SIG-M5 treated with dmso at 0.1 percent for 504 hours (cell line): Measurements from ENCODE around the gene DAZ2.
"Not testable (repeated sequence)": the region's sequence is repeated elsewhere in the genome, so short reads cannot be mapped to it uniquely, and the experiment has no call there.

Experiments used
- DNase-seq: peaks from one replicate; lab custom pipeline; 2025; ENCODE audit not compliant: unreplicated experiment; lab: John Stamatoyannopoulos, UW

Gene DAZ2, protein sequence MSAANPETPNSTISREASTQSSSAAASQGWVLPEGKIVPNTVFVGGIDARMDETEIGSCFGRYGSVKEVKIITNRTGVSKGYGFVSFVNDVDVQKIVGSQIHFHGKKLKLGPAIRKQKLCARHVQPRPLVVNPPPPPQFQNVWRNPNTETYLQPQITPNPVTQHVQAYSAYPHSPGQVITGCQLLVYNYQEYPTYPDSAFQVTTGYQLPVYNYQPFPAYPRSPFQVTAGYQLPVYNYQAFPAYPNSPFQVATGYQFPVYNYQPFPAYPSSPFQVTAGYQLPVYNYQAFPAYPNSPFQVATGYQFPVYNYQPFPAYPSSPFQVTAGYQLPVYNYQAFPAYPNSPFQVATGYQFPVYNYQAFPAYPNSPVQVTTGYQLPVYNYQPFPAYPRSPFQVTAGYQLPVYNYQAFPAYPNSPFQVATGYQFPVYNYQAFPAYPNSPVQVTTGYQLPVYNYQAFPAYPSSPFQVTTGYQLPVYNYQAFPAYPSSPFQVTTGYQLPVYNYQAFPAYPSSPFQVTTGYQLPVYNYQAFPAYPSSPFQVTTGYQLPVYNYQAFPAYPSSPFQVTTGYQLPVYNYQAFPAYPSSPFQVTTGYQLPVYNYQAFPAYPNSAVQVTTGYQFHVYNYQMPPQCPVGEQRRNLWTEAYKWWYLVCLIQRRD

DNA sequence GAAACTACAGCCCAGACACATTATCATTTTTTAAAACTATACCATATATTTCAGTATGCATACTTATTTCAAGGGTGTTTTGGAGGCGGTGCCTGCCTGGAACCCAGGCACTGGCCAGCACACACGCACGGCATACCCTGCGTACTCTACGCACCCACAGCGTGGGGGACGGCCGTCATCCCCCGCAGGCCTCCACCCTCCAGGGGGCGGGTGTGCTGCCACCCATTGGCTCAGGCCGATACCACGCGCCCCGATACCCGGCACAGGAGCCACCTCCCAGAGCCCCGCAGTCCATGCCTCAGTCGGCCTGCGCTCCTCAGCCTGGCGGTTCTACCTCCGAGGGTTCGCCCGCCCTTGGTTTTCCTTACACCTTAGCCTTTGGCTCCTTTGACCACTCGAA is at the start of gene DAZ2:
TSS of gene DAZ2 (plus strand) at position 301 of the 400 bp plus-strand sequence. CDS start 208 bp downstream, outside the sequence.
- not testable (repeated sequence) for DNase-seq

DNA sequence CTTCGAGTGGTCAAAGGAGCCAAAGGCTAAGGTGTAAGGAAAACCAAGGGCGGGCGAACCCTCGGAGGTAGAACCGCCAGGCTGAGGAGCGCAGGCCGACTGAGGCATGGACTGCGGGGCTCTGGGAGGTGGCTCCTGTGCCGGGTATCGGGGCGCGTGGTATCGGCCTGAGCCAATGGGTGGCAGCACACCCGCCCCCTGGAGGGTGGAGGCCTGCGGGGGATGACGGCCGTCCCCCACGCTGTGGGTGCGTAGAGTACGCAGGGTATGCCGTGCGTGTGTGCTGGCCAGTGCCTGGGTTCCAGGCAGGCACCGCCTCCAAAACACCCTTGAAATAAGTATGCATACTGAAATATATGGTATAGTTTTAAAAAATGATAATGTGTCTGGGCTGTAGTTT is 20.4 kb upstream of the DAZ2 start, which contains the start of gene DAZ1:
TSS of gene DAZ1 (minus strand) at position 101 of the 400 bp plus-strand sequence. CDS start 208 bp downstream, outside the sequence.
- not testable (repeated sequence) for DNase-seq

DNA sequence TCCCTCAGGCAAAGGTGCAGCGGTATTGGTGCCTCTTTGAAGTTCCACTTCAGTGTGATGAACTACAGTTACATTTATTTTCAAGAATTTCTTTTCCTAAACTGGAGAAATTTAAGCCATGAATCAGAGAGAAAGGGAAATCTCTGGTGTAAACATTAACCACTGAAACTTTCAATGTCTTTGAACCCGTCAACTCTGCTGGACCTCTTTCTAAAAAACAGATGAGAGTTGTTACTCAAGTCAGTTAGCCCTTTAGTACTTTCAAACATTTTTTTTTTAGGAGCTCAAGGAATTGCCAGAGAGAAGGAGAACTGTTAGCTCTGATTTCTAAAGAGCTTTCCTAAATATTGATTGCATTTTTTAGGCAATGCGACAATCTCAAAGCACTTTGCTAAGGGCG is 11.9 kb upstream of the DAZ2 start:
- DNase-seq = not testable (repeated sequence)

DNA sequence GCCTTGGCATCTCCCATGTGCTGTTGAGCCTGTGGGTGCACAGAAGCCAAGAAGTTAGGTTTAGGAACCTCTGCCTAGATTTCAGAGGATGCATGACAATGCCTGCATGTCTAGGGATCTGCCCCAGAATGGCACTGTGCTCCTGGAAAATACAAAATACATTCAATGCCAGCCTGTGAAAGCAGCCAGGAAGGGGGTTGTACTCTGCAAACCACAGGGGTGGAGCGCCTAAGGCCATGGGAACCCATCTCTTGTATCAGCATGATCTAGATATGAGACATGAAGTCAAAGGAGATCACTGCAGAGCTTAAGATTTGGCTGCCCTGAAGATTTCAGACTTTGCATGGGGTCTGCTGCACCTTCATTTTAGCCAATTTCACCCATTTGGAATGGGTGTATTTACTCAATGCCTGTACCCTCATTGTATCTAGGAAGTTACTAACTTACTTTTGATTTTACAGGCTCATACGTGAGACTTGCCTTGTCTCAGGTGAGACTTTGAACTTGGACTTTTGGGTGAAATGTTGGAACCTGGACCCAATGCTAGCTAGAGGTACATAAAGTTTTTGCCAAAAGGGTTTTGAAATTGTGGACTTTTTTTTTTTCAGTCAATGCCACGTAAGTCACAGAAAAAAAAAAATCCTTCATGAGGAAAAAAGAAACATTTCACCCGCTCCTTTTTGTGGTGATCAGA is 9.4 kb upstream of the DAZ2 start:
- DNase-seq = not testable (repeated sequence)

DNA sequence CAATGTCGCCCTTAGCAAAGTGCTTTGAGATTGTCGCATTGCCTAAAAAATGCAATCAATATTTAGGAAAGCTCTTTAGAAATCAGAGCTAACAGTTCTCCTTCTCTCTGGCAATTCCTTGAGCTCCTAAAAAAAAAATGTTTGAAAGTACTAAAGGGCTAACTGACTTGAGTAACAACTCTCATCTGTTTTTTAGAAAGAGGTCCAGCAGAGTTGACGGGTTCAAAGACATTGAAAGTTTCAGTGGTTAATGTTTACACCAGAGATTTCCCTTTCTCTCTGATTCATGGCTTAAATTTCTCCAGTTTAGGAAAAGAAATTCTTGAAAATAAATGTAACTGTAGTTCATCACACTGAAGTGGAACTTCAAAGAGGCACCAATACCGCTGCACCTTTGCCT is 8.7 kb upstream of the DAZ2 start:
- not testable (repeated sequence) for DNase-seq
